IMR-90 (cell line): ENCODE data around the gene SPDYE4. TPM values are rescaled to one million over a fixed set of nuclear protein-coding genes. Genes with fewer than 3 reads are reported as not detected.

ENCODE experiments used
- ATAC-seq: fragments of 200-7000 bp; cut with Tn5 transposase; 2 replicates; pipeline ENCODE4 v1.9.1; 2020; ENCODE audit warnings: low read depth, mild to moderate bottlenecking, moderate library complexity
- BruUV-seq: library from RNA; stranded (reverse); fragments of 400-500 nt; replicated peaks from 2 replicates; lab custom pipeline; 2021; lab: Mats Ljungman, UMichigan
- CTCF ChIA-PET: fragments of 300-600 bp; formaldehyde crosslinking; extraction: SDS; loops from one replicate; lab custom pipeline; 2021; ENCODE audit warnings: antibody characterized with exemption; lab: Yijun Ruan, JAX
- POLR2A ChIA-PET: fragments of 300-600 bp; sonication (Branson Sonifier 250); formaldehyde crosslinking; loops from one replicate; lab custom pipeline; 2022; ENCODE audit warnings: antibody characterized with exemption; ENCODE audit not compliant: unreplicated experiment; lab: Charles Lee
- DNase-seq: peaks from one replicate; pipeline ENCODE4 v3.0.0; 2013
- H2AFZ ChIP-seq: replicated peaks from 2 replicates; pipeline ENCODE3; 2013; ENCODE audit warnings: low read length, mild to moderate bottlenecking; ENCODE audit not compliant: poor library complexity
- H2AK5ac ChIP-seq: 2 replicates; pipeline ENCODE4 v1.6.1; 2013; ENCODE audit warnings: low read depth, low read length, inconsistent platforms
- H2AK9ac ChIP-seq: replicated peaks from 2 replicates; pipeline ENCODE3; 2013; ENCODE audit warnings: mild to moderate bottlenecking, low read depth, low read length, moderate library complexity; ENCODE audit not compliant: poor library complexity
- H2BK120ac ChIP-seq: 2 replicates; pipeline ENCODE4 v1.6.1; 2013; ENCODE audit warnings: low read depth, low read length, inconsistent platforms
- H2BK15ac ChIP-seq: 3 replicates; pipeline ENCODE4 v1.6.1; 2013; ENCODE audit warnings: low read depth, low read length, inconsistent platforms
- H2BK20ac ChIP-seq: 2 replicates; pipeline ENCODE4 v1.6.1; 2013; ENCODE audit warnings: low read depth, mild to moderate bottlenecking, inconsistent platforms, low read length, moderate library complexity
- H2BK5ac ChIP-seq: 2 replicates; pipeline ENCODE4 v1.6.1; 2013; ENCODE audit warnings: mild to moderate bottlenecking, low read depth, low read length, inconsistent platforms; ENCODE audit not compliant: poor library complexity, severe bottlenecking
- H3K14ac ChIP-seq: replicated peaks from 2 replicates; pipeline ENCODE4 v1.6.1; 2013; ENCODE audit warnings: low read depth, low read length, inconsistent platforms
- H3K18ac ChIP-seq: 2 replicates; pipeline ENCODE4 v1.6.1; 2013; ENCODE audit warnings: low read depth, low read length, control low read depth
- H3K23ac ChIP-seq: 2 replicates; pipeline ENCODE4 v1.6.1; 2013; ENCODE audit warnings: low read depth, low read length, inconsistent platforms
- H3K27ac ChIP-seq: 2 replicates; pipeline ENCODE4 v1.5.1; 2013; ENCODE audit warnings: mild to moderate bottlenecking, control low read depth, low read length; ENCODE audit not compliant: insufficient read depth
- H3K27me3 ChIP-seq: 2 replicates; pipeline ENCODE4 v1.6.1; 2013; ENCODE audit warnings: low read length; ENCODE audit not compliant: control insufficient read depth, insufficient read depth
- H3K36me3 ChIP-seq: 2 replicates; pipeline ENCODE4 v1.6.1; 2013; ENCODE audit warnings: low read length, mixed read lengths; ENCODE audit not compliant: control insufficient read depth, insufficient read depth
- H3K4ac ChIP-seq: 2 replicates; pipeline ENCODE4 v1.6.1; 2013; ENCODE audit warnings: low read depth, low read length, inconsistent platforms
- H3K4me1 ChIP-seq: 2 replicates; pipeline ENCODE4 v1.6.1; 2013; ENCODE audit warnings: low read length, mixed read lengths; ENCODE audit not compliant: control insufficient read depth, insufficient read depth
- H3K4me2 ChIP-seq: 2 replicates; pipeline ENCODE4 v1.6.1; 2013; ENCODE audit warnings: low read depth, mild to moderate bottlenecking, control low read depth, low read length, moderate library complexity
- H3K4me3 ChIP-seq: 2 replicates; pipeline ENCODE4 v1.5.1; 2013; ENCODE audit warnings: low read depth, mild to moderate bottlenecking, control low read depth, low read length, moderate library complexity; ENCODE audit not compliant: insufficient read depth
- H3K56ac ChIP-seq: 2 replicates; pipeline ENCODE4 v1.6.1; 2013; ENCODE audit warnings: low read length, inconsistent platforms; ENCODE audit not compliant: insufficient read depth; ENCODE audit errors: extremely low read depth
- H3K79me1 ChIP-seq, 2 experiments: 2 replicates each; pipeline ENCODE4 v1.6.1; 2013; ENCODE audit warnings: low read length in 2 of 2, inconsistent platforms in 1 of 2, low read depth in 1 of 2
- H3K9ac ChIP-seq: 2 replicates; pipeline ENCODE4 v1.6.1; 2013; ENCODE audit warnings: low read depth, low read length, control low read depth
- H3K9me1 ChIP-seq: 2 replicates; pipeline ENCODE4 v1.6.1; 2013; ENCODE audit warnings: low read length, inconsistent platforms; ENCODE audit not compliant: insufficient read depth
- H3K9me3 ChIP-seq: 2 replicates; pipeline ENCODE4 v1.6.1; 2013; ENCODE audit warnings: low read length; ENCODE audit not compliant: control insufficient read depth, insufficient read depth
- H4K20me1 ChIP-seq: 2 replicates; pipeline ENCODE4 v1.6.1; 2013; ENCODE audit warnings: low read length, inconsistent platforms; ENCODE audit not compliant: insufficient read depth
- H4K5ac ChIP-seq: 2 replicates; pipeline ENCODE4 v1.6.1; 2013; ENCODE audit warnings: mild to moderate bottlenecking, low read depth, low read length, control low read depth
- H4K8ac ChIP-seq, 2 experiments: 2 replicates each; pipeline ENCODE4 v1.6.1; 2013; ENCODE audit warnings: low read depth in 2 of 2, low read length in 2 of 2, control low read depth in 1 of 2, inconsistent platforms in 1 of 2
- H4K91ac ChIP-seq: 2 replicates; pipeline ENCODE4 v1.6.1; 2013; ENCODE audit warnings: low read depth, low read length, inconsistent platforms; ENCODE audit not compliant: insufficient read depth
- BHLHE40 ChIP-seq: fragments of 150-350 bp; IDR thresholded peaks from 2 replicates; pipeline ENCODE4 v1.6.1; 2016; ENCODE audit warnings: mild to moderate bottlenecking, low read depth, low read length
- RAD21 ChIP-seq: IDR thresholded peaks from 2 replicates; pipeline ENCODE4 v1.6.1; 2012; ENCODE audit warnings: low read length, improper control_type of control experiment
- WGBS, 2 experiments: methylation state at CpG; one replicate each; pipeline versions ENCODE4 v1.1.5 to v1.1.7; 2013; ENCODE audit warnings: missing lambda C conversion rate in 2 of 2; ENCODE audit not compliant: insufficient read length in 1 of 2; ENCODE audit errors: extremely low coverage in 2 of 2; 5-methylcytosine and 5-hydroxymethylcytosine counted together
- dilution Hi-C: fragments of 300-500 bp; cut with HindIII; formaldehyde crosslinking; loops from one replicate; pipeline ENCODE4 v1.14.3; 2018; ENCODE audit warnings: low sequenced_read_pairs; ENCODE audit not compliant: unreplicated experiment
- in situ Hi-C: fragments of 300-500 bp; cut with MboI; formaldehyde crosslinking; loops from 3 replicates; pipeline ENCODE4 v1.14.3; 2019; ENCODE audit warnings: low sequenced_read_pairs, inconsistent platforms, mixed read lengths
- intact Hi-C: fragments of 100-400 bp; cut with micrococcal nuclease; formaldehyde crosslinking; loops from 2 replicates; pipeline ENCODE4 v1.10.0; 2022
- polyA plus RNA-seq, 3 experiments: library from polyadenylated mRNA; depleted of rRNA; stranded (reverse); fragments of >200 nt; gene quantifications; 2 replicates each; pipeline ENCODE4 v1.2.3, GENCODE V29; 2012; ENCODE audit warnings: low replicate concordance in 1 of 3
- total RNA-seq: library from RNA; depleted of rRNA; stranded (reverse); fragments of >200 nt; gene quantifications from 2 replicates; pipeline ENCODE4 v1.2.3, GENCODE V29; 2012
- TF ChIP-seq, protein P1 (sequence below): conservative IDR thresholded peaks from 2 replicates; pipeline ENCODE4 v1.5.1; 2012; ENCODE audit warnings: mild to moderate bottlenecking, low read depth, low read length, improper control_type of control experiment
- TF ChIP-seq, protein P2 (sequence below): fragments of 150-350 bp; IDR thresholded peaks from 2 replicates; pipeline ENCODE4 v1.6.1; 2016; ENCODE audit warnings: low read depth, mild to moderate bottlenecking, low read length, moderate library complexity, borderline replicate concordance

The SPDYE4 gene
- total and polyA plus RNA-seq, 2 of the 4 experiments (the other 2 are of a cell fraction) = not detected

DNA sequence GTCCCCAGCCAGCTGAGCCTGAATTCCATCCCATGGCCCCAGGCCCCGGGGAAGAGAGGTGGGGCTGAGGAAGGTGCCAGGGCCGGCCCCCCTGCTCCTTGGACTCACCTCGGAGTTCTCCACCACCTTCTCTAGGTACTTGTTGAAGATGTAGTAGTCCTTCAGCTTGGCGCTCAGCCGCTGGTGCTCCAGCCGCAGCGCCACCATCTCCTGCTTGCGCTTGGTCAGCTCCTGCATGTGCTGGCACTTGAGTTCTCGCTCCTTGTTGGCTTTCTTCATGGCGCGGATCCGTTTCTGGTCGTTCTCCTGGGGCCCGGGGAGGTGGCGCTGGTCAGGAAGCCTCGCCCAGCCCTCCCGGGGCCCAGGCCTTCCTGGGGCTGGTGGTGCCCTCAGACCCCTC lies 17.0 kb downstream of the SPDYE4 start:
- H2BK5ac ChIP-seq = no peak overlapping the region
- H3K56ac ChIP-seq = no peak overlapping the region
- ATAC-seq (no peak), DNase-seq (no peak)
- no peak overlapping the region for H2AK5ac ChIP-seq
- no peak overlapping the region for H2BK20ac ChIP-seq
- H2AK9ac ChIP-seq = no peak overlapping the region
- POLR2A ChIA-PET = no interaction called here
- no peak overlapping the region for H2BK15ac ChIP-seq
- H3K9ac ChIP-seq = no peak overlapping the region
- H3K9me1 ChIP-seq = no peaks in the 10 kb centered on the region
- no peak overlapping the region for H3K4me3 ChIP-seq
- intact Hi-C loops (no loop called here), dilution Hi-C loops (no loop called here), in situ Hi-C loops (loop anchor here (10.0 kb wide), 1 partner anchor 167 kb away; no protein-coding TSS in a partner anchor)
- H3K14ac ChIP-seq = no peak overlapping the region
- no peak overlapping the region for H3K27ac ChIP-seq
- no peak overlapping the region for H4K5ac ChIP-seq
- H2AFZ ChIP-seq = no peak overlapping the region
- CTCF ChIA-PET = no interaction called here
- H3K36me3 ChIP-seq = no peaks in the 10 kb centered on the region
- H3K4me1 ChIP-seq = no peaks in the 10 kb centered on the region
- no peaks in the 10 kb centered on the region for H3K79me1 ChIP-seq
- no peak overlapping the region for H4K91ac ChIP-seq
- no peaks in the 10 kb centered on the region for H4K20me1 ChIP-seq
- no peak overlapping the region for H3K4me2 ChIP-seq
- no peak overlapping the region for H3K18ac ChIP-seq
- no peak overlapping the region for H3K23ac ChIP-seq
- H3K27me3 ChIP-seq = peaks cover 12% of the 10 kb centered on the region
- no TSS peak for BruUV-seq
- TF ChIP-seq, protein P1, sequence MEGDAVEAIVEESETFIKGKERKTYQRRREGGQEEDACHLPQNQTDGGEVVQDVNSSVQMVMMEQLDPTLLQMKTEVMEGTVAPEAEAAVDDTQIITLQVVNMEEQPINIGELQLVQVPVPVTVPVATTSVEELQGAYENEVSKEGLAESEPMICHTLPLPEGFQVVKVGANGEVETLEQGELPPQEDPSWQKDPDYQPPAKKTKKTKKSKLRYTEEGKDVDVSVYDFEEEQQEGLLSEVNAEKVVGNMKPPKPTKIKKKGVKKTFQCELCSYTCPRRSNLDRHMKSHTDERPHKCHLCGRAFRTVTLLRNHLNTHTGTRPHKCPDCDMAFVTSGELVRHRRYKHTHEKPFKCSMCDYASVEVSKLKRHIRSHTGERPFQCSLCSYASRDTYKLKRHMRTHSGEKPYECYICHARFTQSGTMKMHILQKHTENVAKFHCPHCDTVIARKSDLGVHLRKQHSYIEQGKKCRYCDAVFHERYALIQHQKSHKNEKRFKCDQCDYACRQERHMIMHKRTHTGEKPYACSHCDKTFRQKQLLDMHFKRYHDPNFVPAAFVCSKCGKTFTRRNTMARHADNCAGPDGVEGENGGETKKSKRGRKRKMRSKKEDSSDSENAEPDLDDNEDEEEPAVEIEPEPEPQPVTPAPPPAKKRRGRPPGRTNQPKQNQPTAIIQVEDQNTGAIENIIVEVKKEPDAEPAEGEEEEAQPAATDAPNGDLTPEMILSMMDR = no peak
- no peak for TF ChIP-seq RAD21
- no peak for TF ChIP-seq BHLHE40
- TF ChIP-seq, protein P2, sequence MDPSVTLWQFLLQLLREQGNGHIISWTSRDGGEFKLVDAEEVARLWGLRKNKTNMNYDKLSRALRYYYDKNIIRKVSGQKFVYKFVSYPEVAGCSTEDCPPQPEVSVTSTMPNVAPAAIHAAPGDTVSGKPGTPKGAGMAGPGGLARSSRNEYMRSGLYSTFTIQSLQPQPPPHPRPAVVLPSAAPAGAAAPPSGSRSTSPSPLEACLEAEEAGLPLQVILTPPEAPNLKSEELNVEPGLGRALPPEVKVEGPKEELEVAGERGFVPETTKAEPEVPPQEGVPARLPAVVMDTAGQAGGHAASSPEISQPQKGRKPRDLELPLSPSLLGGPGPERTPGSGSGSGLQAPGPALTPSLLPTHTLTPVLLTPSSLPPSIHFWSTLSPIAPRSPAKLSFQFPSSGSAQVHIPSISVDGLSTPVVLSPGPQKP = no peak
- H3K4ac ChIP-seq = no peak overlapping the region
- H3K9me3 ChIP-seq = no peaks in the 10 kb centered on the region
- no peak overlapping the region for H2BK120ac ChIP-seq
- no peak overlapping the region for H4K8ac ChIP-seq
- WGBS, 2 experiments = 96% methylated on average over 13 of the region's 17 CpGs; no CpG with 5 or more reads in 1 of the 2 experiments
